H7 (cell line): Measurements from ENCODE around the gene RRAGA. TPM values are rescaled to one million over a fixed set of nuclear protein-coding genes. Genes with fewer than 3 reads are reported as not detected.
"Not testable (repeated sequence)": the region's sequence is repeated elsewhere in the genome, so short reads cannot be mapped to it uniquely, and the experiment has no call there.

ENCODE experiments used
- DNase-seq: peaks from one replicate; pipeline ENCODE4 v3.0.0; 2012
- H3K27me3 ChIP-seq: 2 replicates; pipeline ENCODE4 v1.6.0; 2011; ENCODE audit warnings: mild to moderate bottlenecking, low read length; ENCODE audit not compliant: control insufficient read depth, insufficient read depth
- H3K36me3 ChIP-seq: replicated peaks from 2 replicates; pipeline ENCODE4 v1.5.1; 2011; ENCODE audit warnings: low read length; ENCODE audit not compliant: control insufficient read depth, insufficient read depth
- H3K4me3 ChIP-seq: 2 replicates; pipeline ENCODE4 v1.5.1; 2011; ENCODE audit warnings: low read depth, mild to moderate bottlenecking, control low read depth, low read length, moderate library complexity; ENCODE audit not compliant: insufficient read depth
- total RNA-seq: library from RNA; depleted of rRNA; stranded (reverse); fragments of >200 nt; shearing (Covaris generic); gene quantifications from 2 replicates; pipeline ENCODE4 v1.2.3, GENCODE V29; 2014; rRNA removed

The RRAGA gene
- 23.8 and 28.2 TPM in 2 replicates for total RNA-seq

- Histone ChIP-seq H3K4me3 (peak within 1 kb of the TSS; percentile 91), H3K27me3 (no peaks in the 10 kb centered on the region), H3K36me3 (no peaks in the 10 kb centered on the region)
- DNase-seq, result peak; percentile 96
Observed at GRCh38 chr9:19048966-19049916, at the start of gene RRAGA. TSS of gene RRAGA (plus strand) at chr9:19049427. CDS start at chr9:19049660, 233 bp downstream.

- H3K27me3 ChIP-seq, result no peaks in the 10 kb centered on the region
- DNase-seq, result no peak
- H3K36me3 ChIP-seq, result no peaks in the 10 kb centered on the region
- no peak overlapping the region for H3K4me3 ChIP-seq
Observed at GRCh38 chr9:19000133-19000532, 49.1 kb upstream of the RRAGA start.

- H3K4me3 ChIP-seq, result no peak overlapping the region
- no peaks in the 10 kb centered on the region for H3K27me3 ChIP-seq
- H3K36me3 ChIP-seq, result no peaks in the 10 kb centered on the region
- DNase-seq, result no peak
Observed at GRCh38 chr9:19009391-19009965, 39.7 kb upstream of the RRAGA start.

- no peak for DNase-seq
- no peaks in the 10 kb centered on the region for H3K36me3 ChIP-seq
- no peak overlapping the region for H3K4me3 ChIP-seq
Observed at GRCh38 chr9:19018201-19018600, 31.0 kb upstream of the RRAGA start.

GRCh38 chr9:19020886-19021455 is 28.3 kb upstream of the RRAGA start:
- Histone ChIP-seq H3K4me3 (no peak overlapping the region), H3K36me3 (no peaks in the 10 kb centered on the region), H3K27me3 (no peaks in the 10 kb centered on the region)
- no peak for DNase-seq

More at GRCh38 chr9:19018201-19018600, 31.0 kb upstream of the RRAGA start:
- H3K27me3 ChIP-seq, result no peaks in the 10 kb centered on the region

- H3K36me3 ChIP-seq, DNase-seq, H3K4me3 ChIP-seq, H3K27me3 ChIP-seq: not testable (repeated sequence)
Observed at GRCh38 chr9:19021649-19022048, 27.6 kb upstream of the RRAGA start.

- DNase-seq, result no peak
- Histone ChIP-seq H3K4me3 (no peak overlapping the region), H3K36me3 (no peaks in the 10 kb centered on the region), H3K27me3 (no peaks in the 10 kb centered on the region)
Observed at GRCh38 chr9:19022206-19022605, 27.0 kb upstream of the RRAGA start.

GRCh38 chr9:19023078-19023477 is 26.1 kb upstream of the RRAGA start:
- DNase-seq, result no peak

GRCh38 chr9:19026375-19026774 is 22.9 kb upstream of the RRAGA start:
- no peaks in the 10 kb centered on the region for H3K36me3 ChIP-seq
- H3K27me3 ChIP-seq, result no peaks in the 10 kb centered on the region
- no peak overlapping the region for H3K4me3 ChIP-seq
- no peak for DNase-seq

More at GRCh38 chr9:19023078-19023477, 26.1 kb upstream of the RRAGA start:
- H3K27me3 ChIP-seq, result no peaks in the 10 kb centered on the region
- H3K36me3 ChIP-seq, result no peaks in the 10 kb centered on the region
- no peak overlapping the region for H3K4me3 ChIP-seq

GRCh38 chr9:19027825-19028224 is 21.4 kb upstream of the RRAGA start:
- no peak for DNase-seq
- H3K27me3 ChIP-seq, result no peaks in the 10 kb centered on the region
- no peaks in the 10 kb centered on the region for H3K36me3 ChIP-seq
- no peak overlapping the region for H3K4me3 ChIP-seq

GRCh38 chr9:19028835-19029451 is 20.3 kb upstream of the RRAGA start:
- H3K4me3 ChIP-seq, result no peak overlapping the region
- peak; percentile 88 for DNase-seq
- H3K36me3 ChIP-seq, result no peaks in the 10 kb centered on the region
- H3K27me3 ChIP-seq, result no peaks in the 10 kb centered on the region

GRCh38 chr9:19030899-19031298 is 18.3 kb upstream of the RRAGA start:
- no peak for DNase-seq
- no peaks in the 10 kb centered on the region for H3K27me3 ChIP-seq
- no peak overlapping the region for H3K4me3 ChIP-seq
- H3K36me3 ChIP-seq, result no peaks in the 10 kb centered on the region

- H3K36me3 ChIP-seq, result no peaks in the 10 kb centered on the region
Observed at GRCh38 chr9:19032406-19032805, 16.8 kb upstream of the RRAGA start.

GRCh38 chr9:19033015-19033414 is 16.2 kb upstream of the RRAGA start, which contains the start of gene SAXO1:
TSS of gene SAXO1 (minus strand) at chr9:19033209. CDS start at chr9:19032908, 301 bp downstream.
- no peaks in the 10 kb centered on the region for H3K27me3 ChIP-seq
- no peaks in the 10 kb centered on the region for H3K36me3 ChIP-seq
- DNase-seq, result no peak
- H3K4me3 ChIP-seq, result no peak within 1 kb of the TSS

More at GRCh38 chr9:19032406-19032805, 16.8 kb upstream of the RRAGA start:
- Histone ChIP-seq H3K4me3 (no peak overlapping the region), H3K27me3 (no peaks in the 10 kb centered on the region)
- no peak for DNase-seq
